GM19372 (cell line): ENCODE measurements around the gene AGK.
"Not testable (repeated sequence)": the region's sequence is repeated elsewhere in the genome, so short reads cannot be mapped to it uniquely, and the experiment has no call there.

Experiments
- ATAC-seq: cut with Tn5 transposase; IDR thresholded peaks from one replicate; pipeline ENCODE4 v1.9.1; 2021; ENCODE audit warnings: mild to moderate bottlenecking, low read depth, moderate library complexity; ENCODE audit not compliant: unreplicated experiment

Gene AGK

GRCh38 chr7:141671705-141672496, 120.7 kb downstream of the AGK start:
- ATAC-seq: no peak

DNA sequence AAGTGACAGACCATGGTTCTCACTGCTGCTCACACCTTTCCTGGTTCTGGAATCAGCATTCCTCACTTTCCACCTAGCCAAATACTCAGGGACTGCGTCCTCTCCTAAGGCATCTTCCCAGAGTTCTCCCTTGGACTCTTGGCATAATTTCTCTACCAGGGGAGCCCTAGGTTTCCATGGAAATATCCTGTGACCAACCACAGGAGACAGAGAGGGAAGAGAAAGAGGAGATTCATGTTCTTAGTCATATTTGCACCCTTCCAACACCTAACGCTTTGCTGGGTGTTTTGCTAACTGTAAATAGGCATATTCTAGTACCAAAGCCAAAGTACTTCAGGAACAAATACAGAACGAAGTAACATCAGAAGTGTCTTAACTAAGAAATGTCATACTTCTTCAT, 122.1 kb downstream of the AGK start:
- ATAC-seq: no peak

DNA sequence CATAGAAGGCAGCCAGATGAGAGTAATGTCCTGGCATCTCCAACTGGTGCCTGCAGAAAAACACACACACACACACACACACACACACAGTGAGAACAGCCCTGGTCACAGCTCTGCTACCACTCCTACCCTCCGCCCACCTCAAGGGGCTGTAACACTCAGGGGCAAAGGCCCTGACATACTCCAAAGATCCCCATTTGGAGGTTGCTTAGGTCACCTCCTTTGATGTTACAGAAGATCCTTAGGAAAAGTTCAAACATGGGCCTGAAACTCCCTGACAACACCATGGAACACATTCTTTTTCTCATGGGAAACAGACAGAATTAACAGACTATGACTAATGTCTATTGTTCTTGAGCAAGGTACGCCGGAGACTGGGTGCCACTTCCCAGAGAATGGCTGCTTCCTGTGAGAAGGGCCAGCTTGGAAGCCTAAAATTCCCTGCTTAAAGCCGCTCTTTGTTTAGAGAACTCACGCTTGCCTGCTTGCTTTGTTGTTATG, 123.0 kb downstream of the AGK start:
- no peak for ATAC-seq

DNA sequence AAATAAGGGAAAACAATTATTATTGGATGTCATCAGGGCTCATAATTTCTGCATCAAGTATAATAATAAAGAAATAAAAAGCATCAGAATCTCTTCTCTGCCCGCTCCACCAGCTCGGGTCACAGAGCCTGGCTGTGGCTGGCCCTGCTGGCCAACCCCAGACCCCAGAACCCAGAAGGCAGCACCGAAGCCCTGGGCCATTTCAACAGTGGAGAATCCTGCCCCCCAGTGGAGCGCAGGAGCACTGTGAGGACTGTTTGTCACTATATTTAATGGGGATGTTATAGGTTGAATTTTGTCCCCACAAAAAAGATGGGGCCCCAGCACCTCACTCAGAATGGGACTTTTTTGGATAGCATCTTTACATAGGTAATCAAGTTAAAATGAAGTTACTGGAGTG, 123.5 kb downstream of the AGK start:
- no peak for ATAC-seq

- ATAC-seq: no peak
Measured at GRCh38 chr7:141675436-141676215, 124.4 kb downstream of the AGK start.

- ATAC-seq: no peak
Measured at GRCh38 chr7:141676618-141677017, 125.4 kb downstream of the AGK start.

- ATAC-seq: no peak
Measured at GRCh38 chr7:141679014-141679413, 127.8 kb downstream of the AGK start.

DNA sequence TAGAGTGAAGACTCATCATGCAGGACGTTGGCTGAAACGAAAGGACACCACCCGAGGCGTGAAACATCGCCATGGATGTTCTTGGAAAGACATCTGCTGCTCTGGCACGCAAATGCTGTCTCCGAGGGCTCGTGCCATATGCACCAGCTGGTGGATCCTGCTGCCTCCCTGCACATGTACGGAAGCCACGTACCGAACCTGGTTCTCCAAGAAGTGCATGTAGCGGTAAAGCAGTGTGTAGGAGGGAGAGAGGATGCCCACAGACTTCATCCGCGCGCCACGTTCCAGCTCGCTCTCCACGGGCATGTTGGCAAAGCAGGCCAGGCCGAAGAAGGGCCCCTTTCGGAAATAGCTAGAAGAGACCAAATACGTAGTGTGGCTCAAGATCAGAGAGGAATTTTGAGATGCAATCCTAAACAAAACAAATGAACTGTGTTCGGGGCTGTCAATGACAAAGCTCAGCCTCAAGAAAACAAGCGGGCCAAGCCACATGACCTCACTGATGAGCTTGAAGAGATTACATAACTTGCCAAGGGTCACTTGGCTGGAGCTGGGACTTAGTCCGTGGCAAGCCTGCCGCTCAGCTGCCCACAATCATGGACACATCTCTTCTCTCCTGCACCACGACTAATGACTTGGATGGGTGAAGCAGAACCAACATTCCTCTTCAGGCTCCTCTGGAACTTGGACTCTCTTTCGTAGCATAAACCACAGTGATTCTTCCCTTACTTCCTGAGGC, 134.2 kb downstream of the AGK start:
- no peak for ATAC-seq

- ATAC-seq: no peak
Measured at GRCh38 chr7:141686074-141686473, 134.9 kb downstream of the AGK start.

DNA sequence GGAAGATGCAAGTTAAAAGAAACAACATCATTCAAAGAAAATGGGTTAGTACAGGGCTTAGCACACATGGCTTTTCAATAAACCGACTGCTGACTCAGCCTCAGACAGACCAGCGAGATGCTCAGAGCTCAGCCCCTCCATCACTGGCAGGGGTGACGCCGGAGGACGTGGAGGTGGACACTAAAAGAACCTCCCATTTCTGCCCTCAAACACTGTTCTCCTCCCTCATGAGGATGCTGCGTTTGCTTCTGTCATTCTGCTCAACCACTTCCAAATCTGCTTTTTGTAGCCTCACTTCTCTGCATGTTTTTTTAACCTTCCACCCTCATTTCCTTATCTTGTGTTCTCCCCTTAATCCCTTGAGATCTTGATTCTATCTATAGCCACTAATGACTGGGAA, 135.5 kb downstream of the AGK start:
- no peak for ATAC-seq

GRCh38 chr7:141688043-141688442, 136.8 kb downstream of the AGK start:
- no peak for ATAC-seq

DNA sequence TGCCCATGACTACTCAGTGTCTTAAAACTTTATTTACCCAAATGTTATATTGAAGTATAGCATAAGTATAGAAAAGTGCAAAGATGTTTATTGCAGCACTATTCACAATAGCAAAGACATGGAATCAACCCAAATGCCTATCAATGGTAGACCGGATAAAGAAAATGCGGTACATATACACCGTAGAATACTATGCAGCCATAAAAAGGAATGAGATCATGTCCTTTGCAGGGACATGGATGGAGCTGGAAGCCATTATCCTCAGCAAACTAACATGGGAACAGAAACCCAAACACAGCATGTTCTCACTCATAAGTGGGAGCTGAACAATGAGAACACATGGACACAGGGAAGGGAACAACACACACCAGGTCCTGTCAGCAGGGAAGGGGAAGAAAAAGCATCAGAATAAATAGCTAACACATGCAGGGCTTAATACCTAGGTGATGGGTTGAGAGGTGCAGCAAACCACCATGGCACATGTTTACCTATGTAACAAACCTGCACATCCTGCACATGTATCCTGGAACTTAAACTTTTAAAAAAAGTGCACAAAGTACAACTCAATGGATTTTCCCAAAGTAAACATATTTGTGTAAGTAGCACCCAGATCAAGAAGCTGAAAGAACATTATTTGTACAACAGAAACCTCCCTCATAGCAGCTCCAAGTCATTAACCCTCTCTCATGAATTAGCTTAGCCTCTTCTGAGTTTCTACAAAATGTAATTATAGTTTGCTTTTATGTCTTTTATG, 138.0 kb downstream of the AGK start:
- not testable (repeated sequence) for ATAC-seq

DNA sequence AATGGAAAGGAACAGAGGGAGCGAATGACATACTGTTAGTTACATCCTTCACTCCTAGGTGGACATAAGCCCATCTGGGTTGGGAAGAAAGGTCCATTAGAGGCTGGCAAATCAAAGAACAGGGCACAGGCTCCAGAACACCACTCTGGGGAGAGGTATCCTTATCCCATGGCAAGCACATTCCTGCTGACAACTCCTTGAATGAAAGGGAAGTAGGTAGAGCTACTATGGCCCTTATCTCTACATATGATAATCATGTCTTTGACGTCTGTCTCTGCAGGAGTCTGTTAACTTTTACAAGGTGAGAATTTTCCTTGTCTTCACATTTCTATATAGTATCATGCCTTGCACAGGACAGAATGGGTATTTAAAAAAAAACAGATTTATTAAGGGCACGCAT, 140.3 kb downstream of the AGK start:
- ATAC-seq: no peak

- no peak for ATAC-seq
Measured at GRCh38 chr7:141691961-141692360, 140.8 kb downstream of the AGK start.

DNA sequence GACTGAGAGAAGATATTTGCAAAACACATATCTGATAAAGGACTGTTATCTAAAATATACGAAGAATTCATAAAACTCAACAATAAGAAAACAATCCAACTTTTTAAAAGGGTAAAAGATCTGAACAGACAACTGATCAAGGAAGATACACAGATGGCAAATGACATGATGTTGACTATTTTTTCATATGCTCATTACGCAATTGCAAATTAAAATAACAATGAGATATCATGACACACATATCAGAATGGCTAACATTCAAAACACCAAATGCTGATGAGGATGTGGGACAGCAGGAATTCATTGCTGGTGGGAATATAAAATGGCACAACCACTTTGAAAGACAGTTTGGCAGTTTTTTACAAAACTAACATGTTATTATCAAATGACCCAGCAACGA, 141.9 kb downstream of the AGK start:
- ATAC-seq: no peak

DNA sequence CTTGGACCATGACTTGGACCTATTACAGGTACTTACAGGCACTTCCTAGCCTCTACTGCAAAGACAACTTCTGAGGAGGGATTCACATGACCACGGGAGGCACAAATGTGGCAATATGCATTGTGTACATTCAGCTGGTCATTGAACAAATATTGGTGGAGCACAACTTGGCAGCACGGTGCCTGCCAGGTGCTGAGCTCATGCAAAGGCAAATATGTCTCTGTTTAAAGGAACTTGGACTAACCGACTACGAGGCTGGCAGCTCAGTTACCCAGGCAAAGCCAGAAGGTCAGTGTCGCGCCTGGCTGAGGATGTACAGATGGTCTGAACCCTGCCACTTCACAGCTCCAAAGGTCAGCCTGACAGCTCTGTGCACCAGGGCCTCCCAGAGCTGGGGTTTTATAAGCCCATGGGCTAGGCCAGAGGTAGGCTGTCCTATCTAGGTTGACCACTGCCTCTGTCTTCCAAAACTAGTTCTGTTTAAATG, 144.6 kb downstream of the AGK start:
- ATAC-seq: no peak

GRCh38 chr7:141696348-141696747, 145.1 kb downstream of the AGK start:
- no peak for ATAC-seq

DNA sequence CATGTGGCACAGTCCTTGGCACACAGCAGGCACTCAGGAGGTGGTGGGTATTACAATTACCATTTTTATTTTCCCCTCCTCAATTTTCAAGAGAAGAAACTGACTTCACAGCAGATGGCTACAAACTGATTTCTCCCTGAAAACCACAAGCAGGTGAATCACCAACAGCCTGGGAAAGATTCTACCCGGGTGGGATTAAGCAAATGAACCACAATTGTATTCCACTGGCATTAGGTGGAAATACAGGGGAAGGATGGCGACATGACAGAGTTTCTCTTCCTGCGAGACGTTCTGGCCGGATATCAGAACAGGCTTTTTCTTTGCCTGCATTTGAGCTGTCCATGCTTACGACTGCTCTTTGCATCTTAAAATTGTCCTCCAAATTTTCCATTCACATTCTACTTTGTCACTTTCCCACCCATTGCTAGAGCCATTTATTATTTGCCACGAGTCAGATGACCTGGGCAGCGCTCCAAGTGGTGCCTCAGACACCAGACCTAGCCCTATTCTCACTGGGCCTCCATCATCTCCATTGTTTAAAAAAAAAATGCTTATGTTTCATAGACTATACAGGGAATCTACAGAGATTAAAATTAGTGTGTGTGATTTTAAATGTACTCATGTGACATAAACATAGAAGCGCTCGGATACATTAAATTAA, 146.1 kb downstream of the AGK start:
- no peak for ATAC-seq

DNA sequence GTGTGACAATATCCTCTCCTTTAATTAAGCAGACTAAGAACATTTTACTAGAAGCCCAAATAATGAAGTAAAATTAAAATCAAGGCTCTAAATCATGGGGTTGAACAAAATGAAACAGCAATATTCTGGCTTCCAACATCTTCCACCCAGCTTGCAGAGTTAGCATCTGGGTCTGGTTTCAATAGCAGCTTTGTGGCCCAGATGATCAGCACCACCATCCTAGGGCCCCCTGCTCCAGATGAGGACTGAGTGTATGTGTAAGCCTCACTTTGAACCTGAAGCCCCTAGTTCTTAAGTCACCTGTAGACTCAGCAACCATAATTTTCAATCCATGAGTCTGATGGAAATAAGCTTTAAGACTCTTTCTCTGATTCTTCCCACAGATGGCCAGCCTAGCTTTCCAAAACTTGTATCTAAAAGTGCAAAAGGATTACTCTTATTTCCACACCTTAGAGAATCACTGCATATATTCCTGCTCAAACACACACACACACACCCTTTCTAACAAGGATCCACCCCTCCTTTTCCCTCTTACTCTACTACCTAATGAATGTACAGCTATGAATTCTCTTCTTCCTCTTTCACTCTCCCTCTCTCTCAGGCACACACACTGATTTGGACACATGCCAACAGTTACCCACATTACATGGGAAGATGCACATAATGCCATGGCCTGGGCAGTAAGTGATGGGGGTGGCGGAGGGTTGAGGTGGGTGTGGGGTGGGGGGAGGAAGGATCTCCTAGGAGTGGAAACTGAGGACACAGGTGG, 147.2 kb downstream of the AGK start:
- no peak for ATAC-seq
